ENCODE data around the gene GAS7. TPM values are rescaled to one million over a fixed set of nuclear protein-coding genes. Genes with fewer than 3 reads are reported as not detected.

The GAS7 gene
- total and polyA plus RNA-seq, 7 donors: 6.5 to 67.6 (median 35.1) TPM

- H3K27ac ChIP-seq: no peak overlapping the region
- no peaks in the 10 kb centered on the region for H3K36me3 ChIP-seq
- no peak overlapping the region for H3K4me3 ChIP-seq
- no peaks in the 10 kb centered on the region for H3K9me3 ChIP-seq
- H3K4me1 ChIP-seq: peaks cover 0 to 7% (median 0%) of the 10 kb centered on the region in 4 donors
- DNase-seq: no peak
- 59 to 81% methylated on average over 7 of the region's 7 CpGs for WGBS, 2 donors
- intact Hi-C loops (cut with DNase I): no loop called here
- peaks cover 0 to 12% (median 0%) of the 10 kb centered on the region in 3 donors for H3K27me3 ChIP-seq
- no peak for TF ChIP-seq EP300 (IDR thresholded peaks at IDR 0.05)
- TF ChIP-seq CTCF (IDR thresholded peaks at IDR 0.05): no peak
- no peak for TF ChIP-seq POLR2A (IDR thresholded peaks at IDR 0.05)
- TF ChIP-seq POLR2AphosphoS5 (IDR thresholded peaks at IDR 0.05): no peak
These were observed 291.3 kb downstream of the GAS7 start for GRCh38 chr17:9907131-9907530.

- no peaks in the 10 kb centered on the region for H3K36me3 ChIP-seq
- peaks cover 0 to 12% (median 0%) of the 10 kb centered on the region in 3 donors for H3K27me3 ChIP-seq
- no peak overlapping the region for H3K4me3 ChIP-seq
- peaks cover 0 to 7% (median under 1%) of the 10 kb centered on the region in 4 donors for H3K4me1 ChIP-seq
- DNase-seq: no peak
- WGBS, 2 donors: 57 to 74% methylated on average over 14 of the region's 14 CpGs
- no peak overlapping the region for H3K27ac ChIP-seq
- intact Hi-C loops (cut with DNase I): no loop called here
- TF ChIP-seq POLR2AphosphoS5 (IDR thresholded peaks at IDR 0.05): no peak
- TF ChIP-seq EP300 (IDR thresholded peaks at IDR 0.05): no peak
- no peak for TF ChIP-seq POLR2A (IDR thresholded peaks at IDR 0.05)
- H3K9me3 ChIP-seq: no peaks in the 10 kb centered on the region
These were observed 291.8 kb downstream of the GAS7 start for GRCh38 chr17:9906616-9907015.

GRCh38 chr17:9905902-9906301 is 292.5 kb downstream of the GAS7 start:
- Histone ChIP-seq H3K4me1 (peaks cover 0 to 7% (median 2%) of the 10 kb centered on the region in 4 donors), H3K36me3 (no peaks in the 10 kb centered on the region), H3K27ac (no peak overlapping the region), H3K4me3 (no peak overlapping the region), H3K27me3 (peaks cover 0 to 12% (median 0%) of the 10 kb centered on the region in 3 donors), H3K9me3 (no peaks in the 10 kb centered on the region)
- DNase-seq: no peak
- intact Hi-C loops (cut with DNase I): no loop called here
- TF ChIP-seq POLR2A (IDR thresholded peaks at IDR 0.05) (no peak), CTCF (IDR thresholded peaks at IDR 0.05) (peak in 2 of 4 experiments; percentile 26 to 37)
- WGBS, 2 donors: 8 to 14% methylated on average over 4 of the region's 4 CpGs

- H3K27ac ChIP-seq: no peak within 1 kb of the TSS
- no peak for DNase-seq
- intact Hi-C loops (cut with DNase I): no loop called here
- H3K36me3 ChIP-seq: no peaks in the 10 kb centered on the region
- no peak within 1 kb of the TSS for H3K4me3 ChIP-seq
- H3K9me3 ChIP-seq: no peaks in the 10 kb centered on the region
- 89 to 91% methylated on average over 11 of the region's 11 CpGs for WGBS, 2 donors
- peaks cover 0 to 12% (median 0%) of the 10 kb centered on the region in 3 donors for H3K27me3 ChIP-seq
- peaks cover 0 to 9% (median 2%) of the 10 kb centered on the region in 4 donors for H3K4me1 ChIP-seq
- no peak for TF ChIP-seq POLR2A (IDR thresholded peaks at IDR 0.05)
- TF ChIP-seq POLR2AphosphoS5 (IDR thresholded peaks at IDR 0.05): no peak
- TF ChIP-seq EP300 (IDR thresholded peaks at IDR 0.05): no peak
- TF ChIP-seq CTCF (IDR thresholded peaks at IDR 0.05): no peak
These were observed 293.4 kb downstream of the GAS7 start, which contains the start of gene RCVRN for GRCh38 chr17:9905078-9905415. Gene RCVRN, minus strand, starts transcription at chr17:9905271. Its CDS starts 91 bp downstream, at chr17:9905180.

- no peak for DNase-seq
- whole genome bisulfite sequencing, 2 donors: 95 to 96% methylated on average over 35 of the region's 35 CpGs
- Histone ChIP-seq H3K27me3 (peaks cover 0 to 12% (median 0%) of the 10 kb centered on the region in 3 donors), H3K4me3 (no peak overlapping the region), H3K36me3 (no peaks in the 10 kb centered on the region), H3K9me3 (no peaks in the 10 kb centered on the region), H3K4me1 (peaks cover 0 to 15% (median 2%) of the 10 kb centered on the region in 4 donors), H3K27ac (no peak overlapping the region)
- no peak for TF ChIP-seq POLR2A (IDR thresholded peaks at IDR 0.05)
- TF ChIP-seq CTCF (IDR thresholded peaks at IDR 0.05): no peak
- no peak for TF ChIP-seq POLR2AphosphoS5 (IDR thresholded peaks at IDR 0.05)
- no peak for TF ChIP-seq EP300 (IDR thresholded peaks at IDR 0.05)
- intact Hi-C loops (cut with DNase I): no loop called here
These were observed 293.9 kb downstream of the GAS7 start for GRCh38 chr17:9904277-9905077.
